Ishikawa (cell line): ENCODE data around the gene SLC27A5.

Experiments
- CEBPB ChIP-seq: IDR thresholded peaks from 2 replicates; pipeline ENCODE4 v1.6.1; 2012
- REST ChIP-seq: IDR thresholded peaks from 2 replicates; pipeline ENCODE4 v1.6.1; 2012; ENCODE audit warnings: low read depth, mild to moderate bottlenecking
- TAF1 ChIP-seq: IDR thresholded peaks from 2 replicates; pipeline ENCODE4 v1.6.1; 2012; ENCODE audit warnings: low read depth, mild to moderate bottlenecking

GRCh38 chr19:58474291-58474996 lies 37.3 kb downstream of the SLC27A5 start:
- no peak for TF ChIP-seq REST
- TF ChIP-seq TAF1: no peak
- TF ChIP-seq CEBPB: no peak
